H1 (cell line): ENCODE measurements around the gene NID2.

Source experiments
- EGR1 ChIP-seq: IDR thresholded peaks from 2 replicates; pipeline ENCODE4 v1.6.1; 2011; ENCODE audit warnings: low read depth, low read length, borderline replicate concordance
- EP300 ChIP-seq, 2 experiments: IDR thresholded peaks; 1 replicate in 1 of 2; 2 replicates in 1 of 2; pipeline ENCODE4 v1.6.1; 2011 to 2012; ENCODE audit warnings: low read depth in 2 of 2, low read length in 2 of 2, mild to moderate bottlenecking in 2 of 2, borderline replicate concordance in 1 of 2, inconsistent platforms in 1 of 2, moderate library complexity in 1 of 2
- EZH2 ChIP-seq: fragments of 200-600 bp; sonication (generic); IDR thresholded peaks from 2 replicates; pipeline ENCODE4 v1.7.1; 2012; ENCODE audit warnings: low read depth, mild to moderate bottlenecking, moderate library complexity, low read length, inconsistent platforms; ENCODE audit not compliant: severe bottlenecking
- NRF1 ChIP-seq: IDR thresholded peaks from 2 replicates; pipeline ENCODE4 v1.6.1; 2011; ENCODE audit warnings: mild to moderate bottlenecking, low read depth, low read length, improper control_type of control experiment
- POLR2A ChIP-seq, 2 experiments: IDR thresholded peaks; 1 replicate in 1 of 2; 2 replicates in 1 of 2; pipeline ENCODE4 v1.6.1; 2011; ENCODE audit warnings: low read depth in 2 of 2, low read length in 2 of 2, mild to moderate bottlenecking in 2 of 2; ENCODE audit errors: control extremely low read depth in 1 of 2
- POLR2AphosphoS5 ChIP-seq: IDR thresholded peaks from 2 replicates; pipeline ENCODE4 v1.6.1; 2011; ENCODE audit warnings: low read depth, low read length
- RNF2 ChIP-seq: fragments of 200-900, 300-1000 bp; sonication (generic); IDR thresholded peaks from 2 replicates; pipeline ENCODE4 v1.7.1; 2016; ENCODE audit warnings: borderline replicate concordance, low read depth, mild to moderate bottlenecking, antibody characterized with exemption, low read length; ENCODE audit not compliant: poor library complexity, severe bottlenecking; ENCODE audit errors: missing control alignments
- SP2 ChIP-seq: IDR thresholded peaks from 2 replicates; pipeline ENCODE4 v1.6.1; 2012; ENCODE audit warnings: mild to moderate bottlenecking, low read length, inconsistent platforms
- TF ChIP-seq, protein P1 (sequence below), 3 experiments: IDR thresholded peaks; 1 replicate in 2 of 3; 2 replicates in 1 of 3; pipeline versions ENCODE4 v1.5.1 to v1.6.1; 2011; ENCODE audit warnings: low read length in 3 of 3, mild to moderate bottlenecking in 3 of 3, inconsistent platforms in 2 of 3, low read depth in 1 of 3, moderate library complexity in 1 of 3; ENCODE audit not compliant: insufficient read depth in 1 of 3; ENCODE audit errors: control extremely low read depth in 1 of 3

- TF ChIP-seq NRF1 (no peak), EGR1 (no peak), EP300 (IDR thresholded peaks at IDR 0.05; ENCODE audit: borderline replicate concordance in 1 of 2, low read depth in 2 of 2, low read length in 2 of 2) (no peak), EZH2 (no peak), POLR2AphosphoS5 (no peak), SP2 (no peak), RNF2 (no peak), POLR2A (IDR thresholded peaks at IDR 0.05; ENCODE audit: control extremely low read depth in 1 of 2, low read depth in 2 of 2, low read length in 2 of 2) (no peak)
- TF ChIP-seq, protein P1, sequence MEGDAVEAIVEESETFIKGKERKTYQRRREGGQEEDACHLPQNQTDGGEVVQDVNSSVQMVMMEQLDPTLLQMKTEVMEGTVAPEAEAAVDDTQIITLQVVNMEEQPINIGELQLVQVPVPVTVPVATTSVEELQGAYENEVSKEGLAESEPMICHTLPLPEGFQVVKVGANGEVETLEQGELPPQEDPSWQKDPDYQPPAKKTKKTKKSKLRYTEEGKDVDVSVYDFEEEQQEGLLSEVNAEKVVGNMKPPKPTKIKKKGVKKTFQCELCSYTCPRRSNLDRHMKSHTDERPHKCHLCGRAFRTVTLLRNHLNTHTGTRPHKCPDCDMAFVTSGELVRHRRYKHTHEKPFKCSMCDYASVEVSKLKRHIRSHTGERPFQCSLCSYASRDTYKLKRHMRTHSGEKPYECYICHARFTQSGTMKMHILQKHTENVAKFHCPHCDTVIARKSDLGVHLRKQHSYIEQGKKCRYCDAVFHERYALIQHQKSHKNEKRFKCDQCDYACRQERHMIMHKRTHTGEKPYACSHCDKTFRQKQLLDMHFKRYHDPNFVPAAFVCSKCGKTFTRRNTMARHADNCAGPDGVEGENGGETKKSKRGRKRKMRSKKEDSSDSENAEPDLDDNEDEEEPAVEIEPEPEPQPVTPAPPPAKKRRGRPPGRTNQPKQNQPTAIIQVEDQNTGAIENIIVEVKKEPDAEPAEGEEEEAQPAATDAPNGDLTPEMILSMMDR (IDR thresholded peaks at IDR 0.05; ENCODE audit: control extremely low read depth in 1 of 3, insufficient read depth in 1 of 3, low read depth in 1 of 3, low read length in 3 of 3) = no peak
Measured at GRCh38 chr14:52075371-52075770, 6.5 kb upstream of the NID2 start.
